ENCODE results near the gene FGF3. TPM values are rescaled to one million over a fixed set of nuclear protein-coding genes. Genes with fewer than 3 reads are reported as not detected.

FGF3 gene
- total and polyA plus RNA-seq, 9 of the 15 experiments (the other 6 are each of a cell fraction or from before 2014, with no cell fraction given), result not detected

DNA sequence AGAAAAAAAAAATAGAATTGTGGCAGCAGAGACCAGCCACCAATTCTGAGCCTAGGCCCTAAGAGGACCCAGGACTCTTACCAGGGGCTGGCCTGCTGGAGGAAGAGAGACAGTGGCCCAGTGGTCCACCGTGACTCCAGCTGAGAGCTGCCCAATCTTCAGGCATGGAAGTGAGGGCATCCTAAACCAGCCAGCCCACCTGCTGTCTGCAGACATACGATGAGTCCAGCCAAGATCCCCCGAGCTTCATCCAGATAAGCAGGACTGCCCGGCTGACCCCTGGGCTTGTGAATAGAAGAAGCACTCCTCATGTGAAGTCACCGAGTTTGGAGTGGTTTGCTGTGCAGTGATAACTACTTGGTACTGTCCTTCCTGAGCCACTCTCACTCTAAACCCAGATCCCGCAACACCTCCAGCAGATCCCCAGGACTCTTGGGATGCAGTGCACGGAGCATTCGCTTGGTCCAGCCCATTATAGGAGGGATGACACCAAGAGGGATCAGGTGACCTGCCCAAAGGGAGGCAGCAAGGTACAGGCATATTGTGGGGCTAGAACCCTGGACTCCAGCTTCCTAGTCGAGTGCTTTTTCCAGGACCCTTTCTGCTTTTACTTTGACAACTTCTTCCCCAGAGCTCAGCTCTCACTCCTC, 41.7 kb upstream of the FGF3 start:
- H3K79me2 ChIP-seq (ENCODE audit: control insufficient read depth, insufficient read depth, low read length), result no peaks in the 10 kb centered on the region
- CTCF ChIA-PET (ENCODE audit: low intra/inter-chr PET ratio), result no interaction called here
- in situ Hi-C loops (cut with MboI) (no loop called here), intact Hi-C loops (cut with micrococcal nuclease) (no loop called here)
- ATAC-seq (no peak), FAIRE-seq (no peak), DNase-seq (ENCODE audit: extremely low read depth in 1 of 4, low spot score in 3 of 4) (no peak)
- H3K4me2 ChIP-seq (ENCODE audit: insufficient read depth, low read length), result no peak overlapping the region
- H3K27ac ChIP-seq (ENCODE audit: extremely low read depth, low read depth, low read length), result no peak overlapping the region
- H3K9me3 ChIP-seq (replicated peaks; ENCODE audit: control insufficient read depth, insufficient read depth, low read depth, low read length), result no peaks in the 10 kb centered on the region
- TF ChIP-seq, protein P1, sequence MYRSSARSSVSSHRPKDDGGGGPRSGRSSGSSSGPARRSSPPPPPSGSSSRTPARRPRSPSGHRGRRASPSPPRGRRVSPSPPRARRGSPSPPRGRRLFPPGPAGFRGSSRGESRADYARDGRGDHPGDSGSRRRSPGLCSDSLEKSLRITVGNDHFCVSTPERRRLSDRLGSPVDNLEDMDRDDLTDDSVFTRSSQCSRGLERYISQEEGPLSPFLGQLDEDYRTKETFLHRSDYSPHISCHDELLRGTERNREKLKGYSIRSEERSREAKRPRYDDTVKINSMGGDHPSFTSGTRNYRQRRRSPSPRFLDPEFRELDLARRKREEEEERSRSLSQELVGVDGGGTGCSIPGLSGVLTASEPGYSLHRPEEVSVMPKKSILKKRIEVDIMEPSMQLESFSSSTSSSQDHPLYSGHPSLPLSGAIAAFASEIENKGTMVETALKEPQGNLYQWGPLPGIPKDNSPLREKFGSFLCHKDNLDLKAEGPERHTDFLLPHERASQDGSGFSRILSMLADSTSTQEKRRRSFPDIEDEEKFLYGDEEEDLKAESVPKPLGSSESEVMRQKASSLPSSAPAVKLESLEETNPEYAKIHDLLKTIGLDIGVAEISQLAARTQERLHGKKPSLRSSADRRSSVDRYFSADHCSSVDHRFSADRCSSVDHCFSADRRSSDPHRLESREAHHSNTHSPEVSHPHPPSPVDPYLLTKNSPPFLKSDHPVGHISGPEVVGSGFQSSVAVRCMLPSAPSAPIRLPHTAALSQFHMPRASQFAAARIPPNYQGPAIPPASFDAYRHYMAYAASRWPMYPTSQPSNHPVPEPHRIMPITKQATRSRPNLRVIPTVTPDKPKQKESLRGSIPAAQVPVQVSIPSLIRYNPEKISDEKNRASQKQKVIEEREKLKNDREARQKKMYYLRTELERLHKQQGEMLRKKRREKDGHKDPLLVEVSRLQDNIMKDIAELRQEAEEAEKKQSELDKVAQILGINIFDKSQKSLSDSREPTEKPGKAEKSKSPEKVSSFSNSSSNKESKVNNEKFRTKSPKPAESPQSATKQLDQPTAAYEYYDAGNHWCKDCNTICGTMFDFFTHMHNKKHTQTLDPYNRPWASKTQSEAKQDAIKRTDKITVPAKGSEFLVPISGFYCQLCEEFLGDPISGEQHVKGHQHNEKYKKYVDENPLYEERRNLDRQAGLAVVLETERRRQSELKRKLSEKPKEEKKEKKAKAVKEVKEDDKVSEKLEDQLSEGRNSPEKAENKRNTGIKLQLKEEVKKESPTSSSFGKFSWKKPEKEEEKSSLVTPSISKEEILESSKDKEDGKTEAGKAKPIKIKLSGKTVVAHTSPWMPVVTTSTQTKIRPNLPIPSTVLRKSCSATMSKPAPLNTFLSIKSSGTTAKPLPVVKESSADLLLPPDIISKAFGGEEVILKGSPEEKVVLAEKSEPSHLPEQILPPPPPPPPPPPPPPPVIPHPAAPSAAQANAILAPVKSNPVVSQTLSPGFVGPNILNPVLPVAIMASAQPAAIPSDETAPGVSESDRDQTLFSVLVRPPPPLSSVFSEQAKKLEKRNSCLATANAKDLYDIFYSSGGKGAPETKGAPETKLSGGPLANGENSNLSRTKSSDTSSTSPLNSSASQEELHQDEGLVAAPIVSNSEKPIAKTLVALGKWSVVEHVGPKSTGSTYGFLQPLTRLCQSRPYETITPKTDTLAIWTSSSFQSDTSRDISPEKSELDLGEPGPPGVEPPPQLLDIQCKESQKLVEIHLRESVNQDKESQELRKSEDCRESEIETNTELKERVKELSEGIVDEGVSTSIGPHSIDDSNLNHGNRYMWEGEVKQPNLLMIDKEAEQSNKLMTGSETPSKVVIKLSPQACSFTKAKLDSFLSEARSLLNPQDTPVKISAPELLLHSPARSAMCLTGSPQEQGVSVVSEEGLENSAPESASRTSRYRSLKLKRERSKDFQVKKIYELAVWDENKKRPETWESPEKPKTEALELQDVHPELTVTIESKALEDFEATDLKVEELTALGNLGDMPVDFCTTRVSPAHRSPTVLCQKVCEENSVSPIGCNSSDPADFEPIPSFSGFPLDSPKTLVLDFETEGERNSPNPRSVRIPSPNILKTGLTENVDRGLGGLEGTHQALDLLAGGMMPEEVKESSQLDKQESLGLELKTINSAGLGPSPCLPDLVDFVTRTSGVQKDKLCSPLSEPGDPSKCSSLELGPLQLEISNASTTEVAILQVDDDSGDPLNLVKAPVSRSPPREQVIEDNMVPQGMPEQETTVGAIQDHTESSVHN (IDR thresholded peaks at IDR 0.05; ENCODE audit: borderline replicate concordance in 1 of 2, low read depth in 1 of 2), result no peak
- TF ChIP-seq, protein P2, sequence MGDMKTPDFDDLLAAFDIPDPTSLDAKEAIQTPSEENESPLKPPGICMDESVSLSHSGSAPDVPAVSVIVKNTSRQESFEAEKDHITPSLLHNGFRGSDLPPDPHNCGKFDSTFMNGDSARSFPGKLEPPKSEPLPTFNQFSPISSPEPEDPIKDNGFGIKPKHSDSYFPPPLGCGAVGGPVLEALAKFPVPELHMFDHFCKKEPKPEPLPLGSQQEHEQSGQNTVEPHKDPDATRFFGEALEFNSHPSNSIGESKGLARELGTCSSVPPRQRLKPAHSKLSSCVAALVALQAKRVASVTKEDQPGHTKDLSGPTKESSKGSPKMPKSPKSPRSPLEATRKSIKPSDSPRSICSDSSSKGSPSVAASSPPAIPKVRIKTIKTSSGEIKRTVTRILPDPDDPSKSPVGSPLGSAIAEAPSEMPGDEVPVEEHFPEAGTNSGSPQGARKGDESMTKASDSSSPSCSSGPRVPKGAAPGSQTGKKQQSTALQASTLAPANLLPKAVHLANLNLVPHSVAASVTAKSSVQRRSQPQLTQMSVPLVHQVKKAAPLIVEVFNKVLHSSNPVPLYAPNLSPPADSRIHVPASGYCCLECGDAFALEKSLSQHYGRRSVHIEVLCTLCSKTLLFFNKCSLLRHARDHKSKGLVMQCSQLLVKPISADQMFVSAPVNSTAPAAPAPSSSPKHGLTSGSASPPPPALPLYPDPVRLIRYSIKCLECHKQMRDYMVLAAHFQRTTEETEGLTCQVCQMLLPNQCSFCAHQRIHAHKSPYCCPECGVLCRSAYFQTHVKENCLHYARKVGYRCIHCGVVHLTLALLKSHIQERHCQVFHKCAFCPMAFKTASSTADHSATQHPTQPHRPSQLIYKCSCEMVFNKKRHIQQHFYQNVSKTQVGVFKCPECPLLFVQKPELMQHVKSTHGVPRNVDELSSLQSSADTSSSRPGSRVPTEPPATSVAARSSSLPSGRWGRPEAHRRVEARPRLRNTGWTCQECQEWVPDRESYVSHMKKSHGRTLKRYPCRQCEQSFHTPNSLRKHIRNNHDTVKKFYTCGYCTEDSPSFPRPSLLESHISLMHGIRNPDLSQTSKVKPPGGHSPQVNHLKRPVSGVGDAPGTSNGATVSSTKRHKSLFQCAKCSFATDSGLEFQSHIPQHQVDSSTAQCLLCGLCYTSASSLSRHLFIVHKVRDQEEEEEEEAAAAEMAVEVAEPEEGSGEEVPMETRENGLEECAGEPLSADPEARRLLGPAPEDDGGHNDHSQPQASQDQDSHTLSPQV (IDR thresholded peaks at IDR 0.05), result no peak
- TF ChIP-seq KLF1 (tag; IDR thresholded peaks at IDR 0.05) (no peak), TCF7 (IDR thresholded peaks at IDR 0.05; ENCODE audit: borderline replicate concordance) (no peak), ZNF263 (CRISPR knock-in tag; IDR thresholded peaks at IDR 0.05; ENCODE audit: borderline replicate concordance) (no peak), PYGO2 (tag; IDR thresholded peaks at IDR 0.05) (no peak)
- H2AFZ ChIP-seq (ENCODE audit: low read depth, low read length), result no peak overlapping the region
- no peak overlapping the region for H3K4me3 ChIP-seq
- 3% methylated on average over 9 of the region's 9 CpGs for WGBS (ENCODE audit: insufficient coverage, low coverage, missing lambda C conversion rate)
- H4K20me1 ChIP-seq (replicated peaks; ENCODE audit: control insufficient read depth, insufficient read depth, low read length), result peaks cover 6% of the 10 kb centered on the region
- H3K9me1 ChIP-seq (ENCODE audit: control insufficient read depth, insufficient read depth, low read length), result no peaks in the 10 kb centered on the region
- H3K36me3 ChIP-seq (ENCODE audit: control insufficient read depth, insufficient read depth, low read length), result no peaks in the 10 kb centered on the region
- H3K9ac ChIP-seq (ENCODE audit: insufficient read depth in 1 of 2, low read depth in 2 of 2, low read length in 2 of 2), result no peak overlapping the region
- 0 out of 5 replicates have a peak, but pooled peaks cover 0 to 3% of the 10 kb centered on the region in 2 experiments for H3K4me1 ChIP-seq (replicated peaks in 1 of 2; ENCODE audit: control insufficient read depth in 2 of 2, insufficient read depth in 2 of 2, low read length in 2 of 2)
- POLR2A ChIA-PET, result no interaction called here
- BruUV-seq (replicated peaks), result no TSS peak
- peaks cover 16 to 53% of the 10 kb centered on the region in 2 experiments for H3K27me3 ChIP-seq (ENCODE audit: control insufficient read depth in 2 of 2, insufficient read depth in 2 of 2, low read length in 2 of 2)

Data from K562 (cell line).